Measurements from ENCODE around the gene LDLRAD3. TPM values are rescaled to one million over a fixed set of nuclear protein-coding genes. Genes with fewer than 3 reads are reported as not detected.

LDLRAD3 gene
- total and polyA plus RNA-seq, 12 donors = 5.4 to 16.7 (median 10.2) TPM

DNA sequence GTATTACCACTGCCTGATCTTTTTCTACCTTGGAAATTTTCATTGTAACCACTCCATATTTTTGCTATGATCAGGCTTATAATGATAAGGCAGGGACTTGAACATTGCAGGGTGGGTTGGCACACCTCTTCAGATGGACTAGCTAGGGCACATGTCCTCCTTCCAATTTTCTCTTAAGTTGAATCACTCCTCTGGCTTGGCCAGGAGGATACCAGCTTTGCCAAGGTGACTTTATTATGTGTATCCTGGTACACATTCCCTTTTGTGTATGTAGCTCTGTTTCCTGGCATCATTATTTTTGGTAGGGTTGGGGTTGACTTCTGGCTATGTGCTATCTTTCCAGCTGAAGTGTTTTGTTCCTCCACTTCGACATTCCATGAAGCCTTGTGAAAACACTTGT, 8.5 kb upstream of the LDLRAD3 start:
- Histone ChIP-seq H3K4me1 (replicated peaks in 1 of 2) (no peaks in the 10 kb centered on the region), H3K36me3 (replicated peaks in 1 of 2) (no peaks in the 10 kb centered on the region), H3K9me3 (replicated peaks in 1 of 3) (no peaks in the 10 kb centered on the region), H3K27me3 (no peaks in the 10 kb centered on the region), H3K27ac (no peak overlapping the region), H3K4me3 (no peak overlapping the region)
- WGBS, 4 donors = 70 to 87% (median 81%) methylated on average over 1 of the region's 1 CpG
- TF ChIP-seq POLR2A (IDR thresholded peaks at IDR 0.05) = no peak
- TF ChIP-seq, protein P1, sequence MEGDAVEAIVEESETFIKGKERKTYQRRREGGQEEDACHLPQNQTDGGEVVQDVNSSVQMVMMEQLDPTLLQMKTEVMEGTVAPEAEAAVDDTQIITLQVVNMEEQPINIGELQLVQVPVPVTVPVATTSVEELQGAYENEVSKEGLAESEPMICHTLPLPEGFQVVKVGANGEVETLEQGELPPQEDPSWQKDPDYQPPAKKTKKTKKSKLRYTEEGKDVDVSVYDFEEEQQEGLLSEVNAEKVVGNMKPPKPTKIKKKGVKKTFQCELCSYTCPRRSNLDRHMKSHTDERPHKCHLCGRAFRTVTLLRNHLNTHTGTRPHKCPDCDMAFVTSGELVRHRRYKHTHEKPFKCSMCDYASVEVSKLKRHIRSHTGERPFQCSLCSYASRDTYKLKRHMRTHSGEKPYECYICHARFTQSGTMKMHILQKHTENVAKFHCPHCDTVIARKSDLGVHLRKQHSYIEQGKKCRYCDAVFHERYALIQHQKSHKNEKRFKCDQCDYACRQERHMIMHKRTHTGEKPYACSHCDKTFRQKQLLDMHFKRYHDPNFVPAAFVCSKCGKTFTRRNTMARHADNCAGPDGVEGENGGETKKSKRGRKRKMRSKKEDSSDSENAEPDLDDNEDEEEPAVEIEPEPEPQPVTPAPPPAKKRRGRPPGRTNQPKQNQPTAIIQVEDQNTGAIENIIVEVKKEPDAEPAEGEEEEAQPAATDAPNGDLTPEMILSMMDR (IDR thresholded peaks at IDR 0.05) = no peak
- intact Hi-C loops (cut with DNase I) = no loop called here
- DNase-seq = no peak

DNA sequence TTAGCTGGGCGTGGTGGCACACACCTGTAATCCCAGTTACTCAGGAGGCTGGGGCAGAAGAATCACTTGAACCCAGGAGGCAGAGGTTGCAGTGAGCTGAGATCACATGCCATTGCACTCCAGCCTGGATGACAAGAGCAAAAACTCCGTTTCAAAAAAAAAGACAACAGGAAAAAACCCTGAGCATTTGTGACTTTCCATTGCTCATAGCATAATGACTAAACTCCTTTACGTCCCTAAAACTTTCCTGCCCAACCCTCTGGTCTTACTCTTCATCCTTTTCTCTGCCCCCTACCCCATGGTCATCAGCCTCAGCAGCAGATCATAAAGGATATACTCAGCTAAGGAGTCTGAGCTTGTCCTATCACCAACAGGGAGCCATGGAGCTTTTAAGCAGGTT, 6.8 kb upstream of the LDLRAD3 start:
- Histone ChIP-seq H3K27ac (no peak overlapping the region), H3K27me3 (no peaks in the 10 kb centered on the region), H3K36me3 (replicated peaks in 1 of 2) (no peaks in the 10 kb centered on the region), H3K4me3 (no peak overlapping the region), H3K4me1 (replicated peaks in 1 of 2) (no peaks in the 10 kb centered on the region), H3K9me3 (replicated peaks in 1 of 3) (no peaks in the 10 kb centered on the region)
- no peak for DNase-seq
- 53 to 59% (median 55%) methylated on average over 3 of the region's 3 CpGs for WGBS, 4 donors
- intact Hi-C loops (cut with DNase I) = no loop called here
- TF ChIP-seq, protein P1 (IDR thresholded peaks at IDR 0.05) = no peak
- TF ChIP-seq POLR2A (IDR thresholded peaks at IDR 0.05) = no peak

DNA sequence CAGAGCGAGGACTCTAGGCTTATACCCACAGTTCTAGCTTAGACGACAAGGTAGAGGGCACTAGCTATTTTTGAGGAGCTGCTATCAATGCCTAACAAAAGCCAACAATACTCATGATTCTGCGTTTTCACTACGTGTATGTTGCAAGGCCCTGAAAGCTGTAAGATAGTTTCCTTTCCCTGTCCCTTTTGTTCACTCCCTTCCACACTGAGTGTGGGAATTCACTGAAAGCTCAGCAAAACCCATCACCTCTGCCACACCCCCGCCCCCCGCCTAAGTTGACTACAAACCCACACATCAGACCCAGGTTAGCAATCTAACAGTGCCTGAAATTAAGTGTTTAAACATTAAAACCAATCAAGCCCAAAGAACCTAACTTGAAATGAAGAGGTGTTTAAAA, 6.2 kb upstream of the LDLRAD3 start:
- H3K27ac ChIP-seq = no peak overlapping the region
- TF ChIP-seq, protein P1 (IDR thresholded peaks at IDR 0.05) = no peak
- TF ChIP-seq POLR2A (IDR thresholded peaks at IDR 0.05) = no peak
- WGBS, 4 donors = 82 to 88% (median 83%) methylated on average over 6 of the region's 6 CpGs
- intact Hi-C loops (cut with DNase I) = no loop called here
- H3K9me3 ChIP-seq (replicated peaks in 1 of 3) = no peaks in the 10 kb centered on the region
- no peak for DNase-seq
- H3K36me3 ChIP-seq (replicated peaks in 1 of 2) = no peaks in the 10 kb centered on the region
- H3K27me3 ChIP-seq = no peaks in the 10 kb centered on the region
- H3K4me1 ChIP-seq (replicated peaks in 1 of 2) = no peaks in the 10 kb centered on the region
- no peak overlapping the region for H3K4me3 ChIP-seq

DNA sequence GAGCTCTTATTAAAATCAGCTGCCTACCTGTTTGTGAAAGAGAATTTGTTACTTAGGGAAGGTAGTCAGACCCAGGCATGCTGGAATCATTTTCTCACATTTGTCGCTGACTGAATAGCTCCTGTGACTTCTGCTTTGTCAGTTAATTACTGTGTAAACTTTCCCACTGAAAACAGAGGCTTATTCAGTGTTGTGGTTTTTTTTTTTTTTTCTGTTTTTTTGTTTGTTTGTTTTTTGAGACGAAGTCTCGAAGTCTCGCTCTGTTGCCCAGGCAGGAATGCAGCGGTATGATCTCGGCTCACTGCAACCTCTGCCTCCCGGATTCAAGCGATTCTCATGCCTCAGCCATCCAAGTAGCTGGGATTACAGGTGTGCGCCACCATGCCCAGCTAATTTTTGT, 5.6 kb upstream of the LDLRAD3 start:
- WGBS, 4 donors = 91 to 96% (median 94%) methylated on average over 9 of the region's 9 CpGs
- TF ChIP-seq, protein P1 (IDR thresholded peaks at IDR 0.05) = no peak
- no peak for TF ChIP-seq POLR2A (IDR thresholded peaks at IDR 0.05)
- Histone ChIP-seq H3K36me3 (replicated peaks in 1 of 2) (no peaks in the 10 kb centered on the region), H3K27ac (no peak overlapping the region), H3K9me3 (replicated peaks in 1 of 3) (no peaks in the 10 kb centered on the region), H3K4me1 (replicated peaks in 1 of 2) (peaks cover 0 to 4% of the 10 kb centered on the region in 2 donors), H3K4me3 (no peak overlapping the region), H3K27me3 (no peaks in the 10 kb centered on the region)
- DNase-seq = no peak
- intact Hi-C loops (cut with DNase I) = no loop called here

Measured in adrenal gland (tissue), 12 donors.